Chondrocyte (in vitro differentiated cells): ENCODE data around the gene PPCS. TPM values are rescaled to one million over a fixed set of nuclear protein-coding genes. Genes with fewer than 3 reads are reported as not detected.

Experiments used
- DNase-seq: peaks from one replicate; pipeline ENCODE4 v3.0.0; 2021; ENCODE audit warnings: mixed read lengths, low spot score
- H3K27ac Mint-ChIP-seq: one replicate; pipeline ENCODE4 v1.8.0; 2021; ENCODE audit warnings: mild to moderate bottlenecking, moderate library complexity, mixed read lengths; ENCODE audit not compliant: unreplicated experiment
- H3K27me3 Mint-ChIP-seq: 2 replicates; pipeline ENCODE4 v1.8.0; 2021; ENCODE audit warnings: low read depth, mixed read lengths
- H3K36me3 Mint-ChIP-seq: 2 replicates; pipeline ENCODE4 v1.8.0; 2021; ENCODE audit warnings: low read depth, mixed read lengths
- H3K4me1 Mint-ChIP-seq: 2 replicates; pipeline ENCODE4 v1.8.0; 2021; ENCODE audit warnings: low read depth, mild to moderate bottlenecking, mixed read lengths
- H3K4me3 Mint-ChIP-seq: one replicate; pipeline ENCODE4 v1.8.0; 2021; ENCODE audit warnings: mild to moderate bottlenecking, moderate library complexity, mixed read lengths; ENCODE audit not compliant: unreplicated experiment
- H3K9me3 Mint-ChIP-seq: 2 replicates; pipeline ENCODE4 v1.8.0; 2021; ENCODE audit warnings: low read depth, mixed read lengths
- CTCF ChIP-seq: fragments of 200-600 bp; sonication (generic); IDR thresholded peaks from 2 replicates; pipeline ENCODE4 v1.5.0; 2021; ENCODE audit warnings: antibody characterized with exemption, mild to moderate bottlenecking, moderate library complexity
- total RNA-seq: library from RNA; stranded (reverse); gene quantifications from 3 replicates; pipeline ENCODE4 v1.2.1, GENCODE V29; 2021

PPCS gene
- total RNA-seq, 1 donor from 2014 or later: 41.1 TPM

GRCh38 chr1:42461196-42461595 lies 4.9 kb downstream of the PPCS start:
- H3K9me3 Mint-ChIP-seq: no peaks in the 10 kb centered on the region
- H3K27me3 Mint-ChIP-seq: no peaks in the 10 kb centered on the region
- no peak overlapping the region for H3K4me3 Mint-ChIP-seq
- DNase-seq: no peak
- no peak overlapping the region for H3K27ac Mint-ChIP-seq
- peaks cover 34% of the 10 kb centered on the region for H3K4me1 Mint-ChIP-seq
- H3K36me3 Mint-ChIP-seq: peaks cover 6% of the 10 kb centered on the region
- no peak for TF ChIP-seq CTCF

DNA sequence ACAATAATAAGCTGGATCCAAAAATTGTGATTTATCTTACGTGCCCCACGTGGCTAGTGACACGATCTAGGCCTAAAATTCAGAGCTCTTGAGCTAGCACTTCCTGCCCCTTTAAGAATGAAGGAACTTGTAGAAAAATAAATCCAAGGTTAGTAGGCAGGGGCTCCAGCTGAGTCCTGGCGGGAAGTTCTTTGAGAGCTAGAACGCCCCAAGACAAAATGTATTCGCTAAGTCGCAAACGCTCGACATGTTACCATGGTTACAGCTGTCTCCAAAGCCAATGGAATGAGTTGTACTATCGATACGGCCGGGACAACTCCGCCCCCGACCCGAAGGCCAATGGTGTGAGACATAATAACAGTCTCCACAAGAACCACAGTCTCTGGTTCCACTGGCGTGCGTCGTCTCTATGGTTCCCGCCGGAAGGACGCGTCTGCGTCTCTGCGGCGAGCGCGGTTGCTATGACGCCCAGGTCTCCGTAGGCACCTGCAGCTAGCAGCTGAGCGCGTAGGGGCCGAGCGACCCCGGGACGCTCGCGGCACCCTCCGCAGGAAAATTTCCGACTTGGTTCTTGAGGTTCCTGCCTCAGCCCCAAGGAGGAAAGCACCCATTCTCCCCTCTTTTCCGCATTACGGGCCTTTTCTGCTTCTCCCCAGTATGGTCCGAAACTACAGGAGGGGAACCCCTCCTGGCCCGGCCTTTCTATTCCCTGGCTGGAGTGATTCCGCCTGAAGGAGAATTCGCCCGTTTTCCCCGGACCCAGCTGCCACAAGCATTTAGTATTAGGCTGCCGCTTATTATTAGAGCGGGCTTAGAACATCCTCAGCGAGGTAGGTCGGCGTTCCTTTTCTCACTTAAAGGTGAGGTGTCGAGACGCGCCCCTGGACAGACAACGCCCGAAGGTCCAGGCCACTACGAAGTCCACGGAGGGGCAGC lies 6.8 kb downstream of the PPCS start, which contains the start of gene CCDC30:
Gene CCDC30, plus strand, starts transcription at position 459 of the 936 bp plus-strand sequence. CDS start 17,266 bp downstream, outside the sequence.
- Mint-ChIP-seq H3K27me3 (no peaks in the 10 kb centered on the region), H3K27ac (peak within 1 kb of the TSS; percentile 93), H3K9me3 (no peaks in the 10 kb centered on the region), H3K4me3 (peak within 1 kb of the TSS; percentile 88), H3K4me1 (peaks cover 23% of the 10 kb centered on the region), H3K36me3 (peaks cover 1% of the 10 kb centered on the region)
- TF ChIP-seq CTCF: no peak
- DNase-seq: peak; percentile 97

DNA sequence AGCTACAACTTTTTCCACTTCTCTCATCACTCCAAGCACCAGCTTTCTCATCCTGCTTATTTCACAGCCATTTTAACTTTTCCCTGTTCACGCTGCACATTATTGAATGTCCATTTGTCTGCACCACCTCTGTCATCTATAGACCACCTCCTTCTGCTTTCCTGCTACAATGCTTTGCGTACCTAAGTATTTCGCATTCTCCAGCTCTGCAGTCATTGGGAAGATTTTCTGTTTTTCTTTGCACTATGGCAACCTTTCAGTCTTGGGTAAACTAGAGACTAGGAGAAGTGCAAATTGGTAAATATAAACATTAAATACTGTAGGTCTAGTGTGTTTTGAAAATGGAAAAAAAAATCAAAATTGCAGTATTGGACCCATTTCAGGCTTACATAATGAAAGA lies 7.6 kb downstream of the PPCS start:
- Mint-ChIP-seq H3K4me1 (peaks cover 20% of the 10 kb centered on the region), H3K4me3 (peak overlapping the region; percentile 88), H3K36me3 (no peaks in the 10 kb centered on the region), H3K9me3 (no peaks in the 10 kb centered on the region), H3K27ac (no peak overlapping the region), H3K27me3 (no peaks in the 10 kb centered on the region)
- DNase-seq: no peak
- no peak for TF ChIP-seq CTCF

DNA sequence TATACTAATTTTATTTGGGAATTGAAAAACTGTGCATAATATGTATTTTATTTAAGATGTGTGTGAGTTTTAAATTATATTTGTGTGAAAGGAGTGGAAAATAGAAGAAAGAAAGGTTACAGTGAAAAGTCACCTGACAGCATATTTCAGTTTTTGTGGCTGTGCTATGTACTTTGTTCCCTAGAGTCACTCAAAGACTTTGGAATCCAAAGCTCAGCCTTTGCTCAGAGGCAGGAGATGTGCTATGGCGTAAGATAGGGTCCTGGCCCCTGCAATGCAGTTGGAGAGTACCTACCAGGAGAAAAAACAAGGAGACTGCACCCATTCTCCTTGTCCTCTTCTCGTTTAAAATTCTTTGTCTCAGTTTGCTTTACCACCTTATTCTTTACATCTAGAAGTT lies 9.7 kb downstream of the PPCS start:
- no peaks in the 10 kb centered on the region for H3K36me3 Mint-ChIP-seq
- H3K27ac Mint-ChIP-seq: no peak overlapping the region
- no peak overlapping the region for H3K4me3 Mint-ChIP-seq
- no peak for TF ChIP-seq CTCF
- no peaks in the 10 kb centered on the region for H3K27me3 Mint-ChIP-seq
- no peaks in the 10 kb centered on the region for H3K9me3 Mint-ChIP-seq
- no peak for DNase-seq
- peaks cover 20% of the 10 kb centered on the region for H3K4me1 Mint-ChIP-seq

- Mint-ChIP-seq H3K27me3 (no peaks in the 10 kb centered on the region), H3K4me3 (no peak overlapping the region), H3K36me3 (no peaks in the 10 kb centered on the region), H3K27ac (no peak overlapping the region), H3K4me1 (no peaks in the 10 kb centered on the region), H3K9me3 (no peaks in the 10 kb centered on the region)
- TF ChIP-seq CTCF: no peak
- no peak for DNase-seq
Measured at GRCh38 chr1:42469727-42470126, 13.4 kb downstream of the PPCS start.
